Hippocampal formation (tissue), 2 donors: ENCODE data around the gene ZNF512B.
A peak's percentile ranks its signal among the peaks of the same experiment; 100 is the strongest.
"Not testable (repeated sequence)": the region's sequence is repeated elsewhere in the genome, so short reads cannot be mapped to it uniquely, and the experiment has no call there.

ENCODE experiments used
- DNase-seq, 2 donors: peaks; one replicate each; lab custom pipeline; 2025; lab: John Stamatoyannopoulos, UW

Gene ZNF512B

DNA sequence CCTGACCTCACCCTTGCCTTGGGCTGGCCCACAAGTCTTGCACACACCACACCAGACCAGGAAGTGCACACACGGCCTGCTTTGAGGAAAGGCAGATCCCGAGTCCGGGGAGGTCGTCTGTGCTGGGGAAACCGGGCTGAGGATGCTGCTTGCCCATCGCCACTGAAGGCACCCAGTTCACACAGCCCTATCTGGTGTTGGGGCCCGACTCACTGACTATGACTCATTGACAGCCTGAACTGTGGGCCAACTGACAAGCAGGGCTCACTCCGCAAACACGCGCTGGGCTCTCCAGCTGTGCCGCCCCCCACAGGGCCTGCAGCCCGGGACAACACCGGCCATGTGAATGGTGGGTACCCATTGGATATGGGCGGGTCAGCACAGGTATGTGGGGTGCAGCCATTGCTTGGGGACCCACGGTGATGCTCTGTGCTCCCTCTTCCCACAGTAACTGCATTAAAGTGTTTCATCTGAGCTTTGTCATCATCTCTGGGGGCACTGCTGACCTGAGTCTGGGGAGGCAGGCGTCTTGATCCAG lies 8.1 kb upstream of the ZNF512B start:
- DNase-seq, result no peak

- no peak for DNase-seq
Observed at GRCh38 chr20:63976980-63977738, 7.4 kb upstream of the ZNF512B start.

DNA sequence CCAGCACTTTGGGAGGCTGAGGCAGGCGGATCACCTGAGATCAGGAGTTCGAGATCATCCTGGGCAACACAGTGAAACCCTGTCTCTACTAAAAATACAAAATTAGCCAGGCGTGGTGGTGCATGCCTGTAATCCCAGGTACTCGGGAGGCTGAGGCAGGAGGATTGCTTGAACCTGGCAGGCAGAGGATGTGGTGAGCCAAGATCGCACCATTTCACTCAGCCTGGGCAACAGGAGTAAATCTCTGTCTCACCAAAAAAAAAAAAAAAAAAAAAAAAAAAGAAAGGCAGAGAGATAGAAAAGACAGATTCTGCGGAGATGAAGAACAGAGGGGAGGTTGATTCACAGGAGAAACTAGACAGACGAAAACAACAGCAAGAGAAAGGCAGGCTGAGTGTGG lies 6.8 kb upstream of the ZNF512B start:
- not testable (repeated sequence) for DNase-seq

GRCh38 chr20:63974402-63975200 lies 4.9 kb upstream of the ZNF512B start:
- no peak for DNase-seq

- peak; percentile 69 to 79 for DNase-seq
Observed at GRCh38 chr20:63973636-63974401, 4.1 kb upstream of the ZNF512B start.

DNA sequence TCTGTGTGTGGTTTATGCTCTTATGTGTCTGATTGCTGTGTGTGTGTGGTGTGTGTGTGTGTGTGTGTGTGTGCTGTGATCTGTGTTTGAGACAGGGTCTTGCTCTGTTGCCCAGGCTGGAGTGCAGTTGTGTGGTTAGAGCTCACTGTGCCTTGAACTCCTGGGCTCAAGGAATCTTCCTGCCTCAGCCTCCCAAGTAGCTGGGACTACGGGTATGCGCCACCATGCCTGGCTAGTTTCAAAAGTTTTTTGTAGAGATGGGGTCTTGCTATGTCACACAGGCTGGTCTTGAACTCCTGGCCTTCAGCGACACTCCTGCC lies 3.4 kb upstream of the ZNF512B start:
- no peak for DNase-seq

GRCh38 chr20:63972312-63973159 lies 2.8 kb upstream of the ZNF512B start:
- no peak for DNase-seq

- DNase-seq, result not testable (repeated sequence)
Observed at GRCh38 chr20:63971960-63972311, 2.2 kb upstream of the ZNF512B start.

DNA sequence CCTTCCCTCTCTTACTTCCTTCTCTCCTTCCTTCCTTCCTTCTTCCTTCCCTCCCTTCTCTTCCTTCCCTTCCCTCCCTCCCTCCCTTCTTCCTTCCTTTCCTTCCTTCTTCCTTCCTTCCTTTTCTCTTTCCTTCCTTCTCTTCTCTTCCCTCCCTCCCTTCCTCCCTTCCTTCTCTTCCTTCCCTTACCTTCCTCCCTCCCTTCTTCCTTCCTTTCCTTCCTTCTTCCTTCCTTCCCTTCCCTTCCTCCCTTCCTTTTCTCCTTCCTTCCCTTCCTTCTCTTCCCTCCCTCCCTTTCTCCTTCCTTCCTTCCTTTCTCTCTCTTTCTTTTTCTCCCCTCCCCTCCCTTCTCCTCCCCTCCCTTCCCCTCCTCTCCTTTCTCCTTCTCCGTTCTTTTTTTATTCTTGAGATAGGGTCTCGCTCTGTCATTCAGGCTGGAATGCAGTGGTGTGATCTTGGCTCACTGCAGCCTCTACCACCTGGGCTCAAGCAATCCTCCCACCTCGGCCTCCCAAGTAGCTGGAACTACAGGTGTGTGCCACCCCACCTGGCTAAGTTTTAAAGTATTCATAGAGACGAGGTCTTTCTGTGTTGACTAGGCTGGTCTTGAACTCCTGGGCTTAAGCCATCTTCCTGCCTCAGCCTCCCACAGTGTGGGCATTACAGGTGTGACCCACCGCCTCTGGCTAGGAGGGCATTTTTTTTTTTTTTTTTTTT lies 1.1 kb upstream of the ZNF512B start:
- no peak for DNase-seq

DNA sequence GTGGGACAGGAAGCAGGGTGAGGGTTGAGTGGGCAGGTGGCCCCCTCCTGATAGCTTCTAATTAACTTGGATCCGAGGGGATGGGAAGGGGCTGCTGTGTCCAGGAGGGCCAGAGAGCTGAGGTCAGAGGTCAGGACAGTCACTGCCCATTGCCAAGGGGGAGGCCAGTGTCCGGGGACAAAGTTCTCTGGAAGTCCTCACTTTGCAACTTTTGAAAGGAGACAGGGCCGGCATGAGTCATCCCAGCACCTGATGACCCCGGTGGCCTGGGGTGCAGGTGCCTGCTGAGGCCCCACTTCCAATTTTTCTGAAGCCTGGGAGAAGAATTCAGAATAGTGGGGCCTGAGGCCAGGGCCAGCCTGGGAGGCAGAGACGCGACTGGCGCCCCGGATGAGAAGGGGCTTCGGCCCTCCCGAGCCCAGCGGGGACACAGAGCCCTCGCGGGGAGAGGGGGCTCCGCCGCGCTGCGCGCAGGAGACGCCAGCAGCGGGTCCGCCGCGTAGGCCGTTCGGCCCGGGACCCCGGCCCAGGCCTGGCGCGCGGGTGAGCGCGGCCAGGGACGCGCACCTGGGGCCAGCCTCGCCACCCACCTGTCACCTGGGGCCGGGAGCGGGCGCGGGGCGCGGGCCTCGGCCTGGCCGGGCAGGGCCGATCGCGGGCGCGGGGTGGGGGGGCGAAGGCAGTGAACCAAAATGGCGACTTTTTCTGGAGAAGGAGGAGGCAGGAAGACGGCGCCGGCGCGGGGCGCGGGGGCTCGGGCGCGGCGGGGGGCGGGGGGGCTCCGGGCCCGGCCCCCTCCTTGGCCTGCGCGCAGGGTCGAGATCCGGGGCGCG lies 586 bp downstream of the ZNF512B start:
- no peak for DNase-seq

GRCh38 chr20:63968136-63968927 lies 1.4 kb downstream of the ZNF512B start:
- no peak for DNase-seq

- DNase-seq, result no peak
Observed at GRCh38 chr20:63967330-63968135, 2.2 kb downstream of the ZNF512B start.

DNA sequence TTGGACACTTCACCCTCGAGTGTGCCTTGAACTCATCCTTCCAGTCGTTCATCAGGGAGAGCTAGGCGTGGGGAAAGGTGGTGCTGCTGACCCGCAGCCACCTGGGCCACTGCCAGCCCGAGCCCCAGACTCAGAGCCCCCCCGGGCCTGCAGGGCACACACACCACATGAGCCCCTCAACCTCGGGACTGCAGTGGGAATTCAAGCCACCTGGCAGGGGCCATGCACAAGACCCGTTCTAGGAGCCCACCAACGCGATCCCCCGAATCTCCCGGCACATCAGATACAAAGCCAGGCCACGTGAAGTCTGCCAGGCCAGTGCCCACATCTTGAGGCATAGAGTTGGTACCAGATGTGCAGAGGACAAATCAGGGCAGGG lies 2.8 kb downstream of the ZNF512B start:
- no peak for DNase-seq

DNA sequence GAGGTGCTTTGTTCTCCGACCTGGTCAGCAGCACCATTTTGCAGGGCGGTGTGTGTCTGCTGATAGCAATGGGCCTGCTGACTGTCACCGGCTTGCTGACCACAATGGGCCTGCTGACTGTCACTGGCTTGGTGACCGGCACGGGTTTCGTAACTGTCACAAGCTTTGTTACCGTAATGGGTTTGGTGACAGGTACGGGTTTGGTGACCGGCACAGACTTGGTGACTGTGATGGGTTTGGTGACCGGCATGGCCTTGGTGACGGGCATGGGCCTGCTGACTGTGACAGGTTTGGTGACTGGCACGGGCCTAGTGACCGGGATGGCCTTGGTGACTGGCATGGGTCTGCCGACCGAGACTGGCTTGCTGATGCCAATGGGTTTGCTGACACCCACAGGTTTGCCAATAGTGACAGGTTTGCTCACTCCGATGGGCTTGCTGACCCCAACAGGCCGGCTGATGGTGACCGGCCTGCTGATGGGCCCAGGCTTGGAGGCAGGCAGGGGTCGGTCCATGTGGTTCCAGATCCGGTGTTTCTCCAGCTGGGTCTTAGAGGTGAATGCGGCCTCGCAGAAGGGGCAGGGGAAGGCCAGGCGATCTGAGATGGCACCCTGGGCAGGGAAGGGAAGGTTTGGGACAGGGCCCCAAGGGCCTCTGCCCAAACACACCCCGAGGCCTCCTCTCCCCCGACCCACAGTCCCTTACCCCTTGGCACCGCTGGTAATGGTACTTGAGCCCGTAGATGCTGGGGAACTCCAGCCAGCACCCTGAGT lies 3.4 kb downstream of the ZNF512B start:
- no peak for DNase-seq

DNA sequence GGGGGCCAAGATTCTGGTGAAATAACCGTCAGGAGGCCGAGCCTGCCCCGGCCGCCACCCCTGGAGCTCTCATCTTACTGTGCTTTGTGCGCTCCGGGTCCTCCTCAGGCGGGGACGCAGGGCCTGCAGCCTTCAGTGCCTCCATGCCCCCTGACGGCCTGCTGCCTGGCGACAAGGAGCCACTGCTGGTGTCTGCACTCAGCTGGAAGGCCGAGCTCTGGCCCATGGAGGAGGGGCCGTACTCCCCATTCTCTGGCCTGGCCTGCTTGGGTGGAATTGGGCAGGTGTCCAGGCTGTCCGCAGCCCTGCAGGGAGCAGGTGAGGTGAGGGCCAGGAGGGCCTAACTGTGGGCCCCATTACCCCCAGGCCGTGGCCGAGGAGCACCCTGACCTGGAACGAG lies 5.3 kb downstream of the ZNF512B start:
- DNase-seq, result no peak

GRCh38 chr20:63963784-63964301 lies 5.9 kb downstream of the ZNF512B start:
- DNase-seq, result no peak

DNA sequence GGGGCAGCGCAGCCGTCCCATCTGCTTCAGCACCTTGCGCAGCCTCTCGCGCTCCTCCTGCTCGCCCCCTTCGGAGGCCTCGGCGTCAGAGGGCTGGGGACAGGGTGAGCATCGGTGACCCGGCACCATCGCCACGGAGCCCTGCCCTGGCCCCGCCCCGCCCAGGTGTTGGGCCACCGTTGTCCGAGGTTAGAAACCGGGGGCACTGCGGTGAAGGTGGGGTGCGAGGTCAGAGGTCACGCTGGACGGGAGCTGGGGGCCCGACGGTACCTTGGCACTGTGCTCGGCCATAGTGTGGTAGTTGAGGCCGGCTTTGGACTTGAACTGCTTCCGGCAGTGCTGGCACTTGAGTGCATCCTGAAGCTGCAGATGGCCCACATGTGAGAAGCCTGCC lies 6.4 kb downstream of the ZNF512B start:
- no peak for DNase-seq
